Fibroblast of the aortic adventitia (primary cell): ENCODE results near the gene RARB. TPM values are rescaled to one million over a fixed set of nuclear protein-coding genes. Genes with fewer than 3 reads are reported as not detected.

Experiments
- DNase-seq: peaks from one replicate; pipeline ENCODE4 v3.0.0-alpha.2; 2010; ENCODE audit warnings: low read depth
- H3K4me3 ChIP-seq: 2 replicates; pipeline ENCODE4 v1.5.1; 2011; ENCODE audit warnings: low read depth, mild to moderate bottlenecking, control low read depth, low read length, moderate library complexity
- CTCF ChIP-seq: IDR thresholded peaks from 2 replicates; pipeline ENCODE4 v1.5.1; 2011; ENCODE audit warnings: mild to moderate bottlenecking, low read length, control low read depth, inconsistent platforms; ENCODE audit not compliant: insufficient read depth
- total RNA-seq: library from RNA; depleted of rRNA; stranded (reverse); fragments of >200 nt; gene quantifications from 2 replicates; pipeline ENCODE4 v1.2.3, GENCODE V29; 2012; ENCODE audit warnings: low replicate concordance

The RARB gene
- total RNA-seq, 1 donor, result 3.1 TPM

- TF ChIP-seq CTCF, result no peak
- no peak for DNase-seq
- H3K4me3 ChIP-seq, result no peak overlapping the region
These were observed 41.3 kb upstream of the RARB start for GRCh38 chr3:25386686-25387255.

- DNase-seq, result no peak
- H3K4me3 ChIP-seq, result no peak overlapping the region
- no peak for TF ChIP-seq CTCF
These were observed 37.5 kb upstream of the RARB start for GRCh38 chr3:25390605-25391004.

GRCh38 chr3:25396251-25396650 lies 31.8 kb upstream of the RARB start:
- no peak for DNase-seq
- TF ChIP-seq CTCF, result no peak
- H3K4me3 ChIP-seq, result no peak overlapping the region

- TF ChIP-seq CTCF, result no peak
- H3K4me3 ChIP-seq, result no peak overlapping the region
- DNase-seq, result no peak
These were observed 31.4 kb upstream of the RARB start for GRCh38 chr3:25396686-25397085.

DNA sequence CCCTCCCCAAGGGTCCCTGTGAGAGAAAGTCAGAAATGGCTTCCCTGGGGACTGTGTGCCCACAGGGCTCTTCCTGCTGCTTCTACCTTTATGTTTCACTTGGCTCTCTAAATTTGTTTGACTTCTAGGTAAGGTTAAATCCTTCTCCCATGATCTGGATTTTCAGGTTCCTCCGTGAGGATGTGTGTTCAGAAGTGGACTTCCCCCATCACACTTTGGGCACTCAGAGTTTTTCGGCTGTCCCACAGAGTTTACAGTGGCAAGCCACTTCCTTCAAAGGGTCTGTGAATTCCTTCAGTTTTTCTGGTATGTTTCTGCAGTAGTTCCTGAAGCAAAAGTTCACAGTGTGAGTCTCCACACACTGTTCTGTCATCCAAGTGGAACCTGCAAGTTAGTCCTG lies 30.9 kb upstream of the RARB start:
- no peak overlapping the region for H3K4me3 ChIP-seq
- no peak for DNase-seq
- TF ChIP-seq CTCF, result no peak

- TF ChIP-seq CTCF, result no peak
- no peak for DNase-seq
- no peak overlapping the region for H3K4me3 ChIP-seq
These were observed 27.5 kb upstream of the RARB start for GRCh38 chr3:25400587-25400986.

- TF ChIP-seq CTCF, result no peak
- no peak overlapping the region for H3K4me3 ChIP-seq
- DNase-seq, result peak; percentile 3
These were observed 24.1 kb upstream of the RARB start for GRCh38 chr3:25403968-25404367.
